ENCODE results near the gene RASSF6.

DNA sequence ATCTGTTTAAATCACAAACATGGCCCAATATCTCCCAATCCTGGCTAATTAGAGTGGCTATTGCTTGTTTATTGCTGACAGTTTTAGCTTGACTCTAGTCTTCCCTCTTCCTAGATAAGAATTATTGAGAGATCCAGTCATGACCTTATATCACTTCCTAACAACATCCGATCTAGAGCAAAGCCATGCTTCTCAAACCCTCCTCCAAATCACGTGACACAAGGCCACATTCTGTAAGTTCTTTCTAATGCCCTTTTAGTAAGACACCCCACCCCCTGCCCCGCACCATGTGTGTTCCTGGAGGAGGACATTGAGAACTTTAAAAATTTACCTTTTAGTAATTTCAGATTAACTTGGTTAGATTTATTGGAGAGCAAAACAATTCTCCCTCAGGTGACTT is 40.6 kb upstream of the RASSF6 start:
- TF ChIP-seq EP300 (IDR thresholded peaks at IDR 0.05) (no peak), POLR2AphosphoS5 (IDR thresholded peaks at IDR 0.05) (no peak), POLR2A (IDR thresholded peaks at IDR 0.05; ENCODE audit: low read depth) (no peak)
- TF ChIP-seq, protein P1, sequence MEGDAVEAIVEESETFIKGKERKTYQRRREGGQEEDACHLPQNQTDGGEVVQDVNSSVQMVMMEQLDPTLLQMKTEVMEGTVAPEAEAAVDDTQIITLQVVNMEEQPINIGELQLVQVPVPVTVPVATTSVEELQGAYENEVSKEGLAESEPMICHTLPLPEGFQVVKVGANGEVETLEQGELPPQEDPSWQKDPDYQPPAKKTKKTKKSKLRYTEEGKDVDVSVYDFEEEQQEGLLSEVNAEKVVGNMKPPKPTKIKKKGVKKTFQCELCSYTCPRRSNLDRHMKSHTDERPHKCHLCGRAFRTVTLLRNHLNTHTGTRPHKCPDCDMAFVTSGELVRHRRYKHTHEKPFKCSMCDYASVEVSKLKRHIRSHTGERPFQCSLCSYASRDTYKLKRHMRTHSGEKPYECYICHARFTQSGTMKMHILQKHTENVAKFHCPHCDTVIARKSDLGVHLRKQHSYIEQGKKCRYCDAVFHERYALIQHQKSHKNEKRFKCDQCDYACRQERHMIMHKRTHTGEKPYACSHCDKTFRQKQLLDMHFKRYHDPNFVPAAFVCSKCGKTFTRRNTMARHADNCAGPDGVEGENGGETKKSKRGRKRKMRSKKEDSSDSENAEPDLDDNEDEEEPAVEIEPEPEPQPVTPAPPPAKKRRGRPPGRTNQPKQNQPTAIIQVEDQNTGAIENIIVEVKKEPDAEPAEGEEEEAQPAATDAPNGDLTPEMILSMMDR (IDR thresholded peaks at IDR 0.05), result no peak

All from esophagus muscularis mucosa (tissue), 4 donors.